Upper lobe of left lung (tissue), 6 donors: Measurements from ENCODE around the gene SPANXN1. TPM values are rescaled to one million over a fixed set of nuclear protein-coding genes. Genes with fewer than 3 reads are reported as not detected.
"Not testable (repeated sequence)": the region's sequence is repeated elsewhere in the genome, so short reads cannot be mapped to it uniquely, and the experiment has no call there.

Source experiments
- ATAC-seq, 2 donors: fragments of 200-7000 bp; cut with Tn5 transposase; one replicate each; pipeline ENCODE4 v1.9.1; 2022; ENCODE audit warnings: mild to moderate bottlenecking in 2 of 2, moderate library complexity in 2 of 2; ENCODE audit not compliant: low FRiP score in 2 of 2
- DNase-seq, 2 donors: peaks; one replicate each; pipeline ENCODE4 v3.0.0-alpha.2; 2019 to 2020
- H3K27ac ChIP-seq, 4 donors: fragments of 200-600 bp; sonication (generic); one replicate each; pipeline ENCODE4 v1.5.1; 2016 to 2019
- H3K27me3 ChIP-seq, 4 donors: fragments of 200-600 bp; sonication (generic); one replicate each; pipeline ENCODE4 v1.5.1; 2017 to 2019
- H3K36me3 ChIP-seq, 4 donors: fragments of 200-600 bp; sonication (generic); one replicate each; pipeline ENCODE4 v1.5.1; 2016 to 2019
- H3K4me1 ChIP-seq, 4 donors: fragments of 200-600 bp; sonication (generic); one replicate each; pipeline ENCODE4 v1.5.1; 2018 to 2019
- H3K4me3 ChIP-seq, 4 donors: fragments of 200-600 bp; sonication (generic); one replicate each; pipeline ENCODE4 v1.5.1; 2017 to 2019; ENCODE audit warnings: mild to moderate bottlenecking in 2 of 4, moderate library complexity in 1 of 4
- H3K9me3 ChIP-seq, 4 donors: fragments of 200-600 bp; sonication (generic); one replicate each; pipeline ENCODE4 v1.5.1; 2018 to 2019
- EP300 ChIP-seq, 4 donors: sonication (generic); formaldehyde crosslinking; IDR thresholded peaks; one replicate each; pipeline ENCODE4 v1.5.1; 2017; ENCODE audit warnings: antibody characterized with exemption in 4 of 4, control low read depth in 2 of 4
- POLR2A ChIP-seq, 4 donors: fragments of 450-650 bp; IDR thresholded peaks; one replicate each; pipeline ENCODE4 v1.5.1; 2016 to 2017; ENCODE audit warnings: antibody characterized with exemption in 4 of 4, mild to moderate bottlenecking in 2 of 4
- POLR2AphosphoS5 ChIP-seq, 2 donors: sonication (generic); formaldehyde crosslinking; IDR thresholded peaks; one replicate each; pipeline ENCODE4 v1.5.1; 2017; ENCODE audit warnings: antibody characterized with exemption in 2 of 2
- WGBS, 2 donors: methylation state at CpG; one replicate each; pipeline ENCODE4 v1.1.5; 2017 to 2018; 5-methylcytosine and 5-hydroxymethylcytosine counted together
- total RNA-seq, 6 donors: library from RNA; depleted of rRNA in 4 of 6; stranded (reverse); fragments of >200 nt in 4 of 6; gene quantifications; one replicate each; pipeline versions ENCODE4 v1.1.0 to v1.2.1, GENCODE V29; 2016 to 2021
- TF ChIP-seq, protein P1 (sequence below), 6 experiments: fragments of 450-650 bp in 4 of 6; fragments of 200-600 bp in 2 of 6; sonication (generic) in 2 of 6; IDR thresholded peaks; one replicate each; pipeline ENCODE4 v1.5.1; 2016 to 2019; ENCODE audit warnings: antibody characterized with exemption in 6 of 6
- donor health status: DM: no; HTN: no; CAD: no; lungs with moderate emphysema.
- donor health status: DM: no; HTN: yes; CAD: no; lungs with severe emphysema.

SPANXN1 gene, protein sequence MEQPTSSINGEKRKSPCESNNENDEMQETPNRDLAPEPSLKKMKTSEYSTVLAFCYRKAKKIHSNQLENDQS
- not detected for total RNA-seq

DNA sequence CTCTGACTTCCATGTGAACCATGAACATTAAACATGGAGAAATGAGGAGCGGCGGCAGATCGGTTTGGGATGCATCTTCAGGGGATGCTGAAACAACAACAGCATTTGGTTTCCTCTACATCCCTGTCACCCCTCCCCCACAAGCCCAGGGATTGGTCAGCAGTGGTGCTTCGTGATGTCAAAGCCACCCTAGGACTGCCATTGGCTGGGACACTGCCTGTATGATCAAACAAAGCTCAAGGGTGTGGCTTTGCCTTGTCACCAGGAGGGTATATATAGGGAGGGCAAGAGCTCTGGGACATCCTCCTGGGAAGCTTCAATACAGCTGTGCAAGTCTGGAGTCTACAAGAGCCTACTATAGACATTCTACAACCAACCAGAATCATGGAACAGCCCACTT, at the start of gene SPANXN1:
SPANXN1 (plus strand) TSS at position 301 of the 400 bp plus-strand sequence; CDS start at position 385, 84 bp downstream.
- not testable (repeated sequence) for ATAC-seq, H3K4me1 ChIP-seq, H3K27ac ChIP-seq, H3K4me3 ChIP-seq, H3K27me3 ChIP-seq, DNase-seq, H3K9me3 ChIP-seq, H3K36me3 ChIP-seq
- 11% methylated on average over 4 of the region's 4 CpGs; no CpG with 5 or more reads in 1 of the 2 donors for WGBS, 2 donors

DNA sequence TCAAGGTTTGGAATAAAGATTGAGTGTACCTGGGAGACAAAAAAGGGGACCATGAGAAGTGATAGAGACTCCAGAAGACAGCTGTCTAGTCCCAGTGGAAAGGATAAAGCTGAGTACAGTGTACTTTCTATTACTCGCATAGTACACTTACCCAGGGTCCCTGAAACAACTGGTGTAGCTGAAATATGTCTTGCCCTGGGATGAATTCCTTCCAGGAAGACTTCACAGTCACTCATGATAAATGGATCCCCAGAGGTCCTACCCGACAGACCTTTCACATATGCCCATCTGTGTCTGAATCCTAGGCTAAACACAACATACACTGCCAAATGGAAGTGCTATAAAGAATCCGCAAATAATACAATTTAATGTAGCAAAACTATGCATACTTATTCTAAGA, 48.2 kb upstream of the SPANXN1 start:
- ATAC-seq, result no peak
- whole genome bisulfite sequencing, 2 donors, result 78 to 94% methylated on average over 1 to 3 of the region's 3 CpGs
- TF ChIP-seq POLR2A (IDR thresholded peaks at IDR 0.05) (no peak), POLR2AphosphoS5 (IDR thresholded peaks at IDR 0.05) (no peak), EP300 (IDR thresholded peaks at IDR 0.05) (no peak)
- TF ChIP-seq, protein P1, sequence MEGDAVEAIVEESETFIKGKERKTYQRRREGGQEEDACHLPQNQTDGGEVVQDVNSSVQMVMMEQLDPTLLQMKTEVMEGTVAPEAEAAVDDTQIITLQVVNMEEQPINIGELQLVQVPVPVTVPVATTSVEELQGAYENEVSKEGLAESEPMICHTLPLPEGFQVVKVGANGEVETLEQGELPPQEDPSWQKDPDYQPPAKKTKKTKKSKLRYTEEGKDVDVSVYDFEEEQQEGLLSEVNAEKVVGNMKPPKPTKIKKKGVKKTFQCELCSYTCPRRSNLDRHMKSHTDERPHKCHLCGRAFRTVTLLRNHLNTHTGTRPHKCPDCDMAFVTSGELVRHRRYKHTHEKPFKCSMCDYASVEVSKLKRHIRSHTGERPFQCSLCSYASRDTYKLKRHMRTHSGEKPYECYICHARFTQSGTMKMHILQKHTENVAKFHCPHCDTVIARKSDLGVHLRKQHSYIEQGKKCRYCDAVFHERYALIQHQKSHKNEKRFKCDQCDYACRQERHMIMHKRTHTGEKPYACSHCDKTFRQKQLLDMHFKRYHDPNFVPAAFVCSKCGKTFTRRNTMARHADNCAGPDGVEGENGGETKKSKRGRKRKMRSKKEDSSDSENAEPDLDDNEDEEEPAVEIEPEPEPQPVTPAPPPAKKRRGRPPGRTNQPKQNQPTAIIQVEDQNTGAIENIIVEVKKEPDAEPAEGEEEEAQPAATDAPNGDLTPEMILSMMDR (IDR thresholded peaks at IDR 0.05), result no peak

DNA sequence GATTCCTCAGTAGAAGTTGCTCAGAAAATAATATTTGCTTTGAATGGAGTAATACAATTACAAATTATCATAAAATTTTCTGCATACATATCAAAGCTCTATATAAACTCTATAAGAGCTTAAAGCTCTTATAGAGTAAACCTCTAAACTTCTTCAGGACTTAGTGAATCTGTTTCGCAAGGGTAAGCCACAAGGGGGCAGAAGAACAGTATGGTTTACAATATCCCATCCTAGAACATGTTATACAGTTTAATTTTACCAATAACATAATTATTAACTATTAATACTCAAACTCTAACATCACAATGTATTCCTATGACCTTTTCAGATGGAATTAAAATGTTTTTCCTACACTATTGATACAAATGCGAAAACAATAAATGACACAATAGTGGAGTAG, 33.8 kb upstream of the SPANXN1 start:
- Histone ChIP-seq H3K36me3 (no peaks in the 10 kb centered on the region), H3K27me3 (no peaks in the 10 kb centered on the region), H3K27ac (no peak overlapping the region), H3K4me3 (no peak overlapping the region), H3K4me1 (no peaks in the 10 kb centered on the region), H3K9me3 (peaks cover 0 to 5% (median 0%) of the 10 kb centered on the region in 4 donors)
- DNase-seq, result no peak
- TF ChIP-seq EP300 (IDR thresholded peaks at IDR 0.05), result no peak
- no peak for TF ChIP-seq POLR2AphosphoS5 (IDR thresholded peaks at IDR 0.05)
- no peak for TF ChIP-seq POLR2A (IDR thresholded peaks at IDR 0.05)
- TF ChIP-seq, protein P1 (IDR thresholded peaks at IDR 0.05), result peak in 1 of 6 experiments; percentile 16
- ATAC-seq, result no peak
- WGBS, 2 donors, result 43 to 66% methylated on average over 2 of the region's 2 CpGs

More for the DNA sequence above, 48.2 kb upstream of the SPANXN1 start:
- Histone ChIP-seq H3K4me3 (no peak overlapping the region), H3K4me1 (no peaks in the 10 kb centered on the region), H3K36me3 (no peaks in the 10 kb centered on the region), H3K27me3 (no peaks in the 10 kb centered on the region), H3K9me3 (no peaks in the 10 kb centered on the region), H3K27ac (no peak overlapping the region)
- no peak for DNase-seq

DNA sequence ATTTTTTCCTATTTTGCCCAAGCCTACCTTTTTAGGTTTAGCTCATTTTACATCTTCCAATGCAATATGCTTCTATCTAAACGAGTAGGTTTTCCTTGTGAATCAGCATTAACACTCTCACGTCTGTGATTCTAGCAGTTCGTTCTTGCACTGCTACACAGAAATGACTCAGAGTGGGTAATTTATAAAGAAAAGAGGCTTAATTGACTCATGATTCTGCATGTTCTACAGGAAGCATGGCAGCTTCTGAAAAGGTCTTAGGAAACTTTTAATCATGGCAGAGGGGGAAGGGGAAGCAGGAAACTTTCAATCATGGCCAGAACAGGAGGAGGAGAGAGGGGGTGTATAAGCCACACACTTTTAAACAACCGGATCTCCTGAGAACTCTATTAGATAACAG, 44.9 kb downstream of the SPANXN1 start:
- DNase-seq (no peak), ATAC-seq (no peak)
- Histone ChIP-seq H3K36me3 (no peaks in the 10 kb centered on the region), H3K9me3 (no peaks in the 10 kb centered on the region), H3K4me3 (no peak overlapping the region), H3K4me1 (no peaks in the 10 kb centered on the region), H3K27ac (no peak overlapping the region), H3K27me3 (no peaks in the 10 kb centered on the region)
- WGBS, 2 donors, result 35 to 39% methylated on average over 4 of the region's 4 CpGs
- TF ChIP-seq, protein P1 (IDR thresholded peaks at IDR 0.05), result no peak
- no peak for TF ChIP-seq POLR2AphosphoS5 (IDR thresholded peaks at IDR 0.05)
- TF ChIP-seq POLR2A (IDR thresholded peaks at IDR 0.05), result no peak
- TF ChIP-seq EP300 (IDR thresholded peaks at IDR 0.05), result no peak
